IMR-90 (cell line): ENCODE data around the gene PHAF1. TPM values are rescaled to one million over a fixed set of nuclear protein-coding genes. Genes with fewer than 3 reads are reported as not detected.

ENCODE experiments used
- ATAC-seq: fragments of 200-7000 bp; cut with Tn5 transposase; 2 replicates; pipeline ENCODE4 v1.9.1; 2020; ENCODE audit warnings: low read depth, mild to moderate bottlenecking, moderate library complexity
- BruUV-seq: library from RNA; stranded (reverse); fragments of 400-500 nt; replicated peaks from 2 replicates; lab custom pipeline; 2021; lab: Mats Ljungman, UMichigan
- CTCF ChIA-PET: fragments of 300-600 bp; formaldehyde crosslinking; extraction: SDS; loops from one replicate; lab custom pipeline; 2021; ENCODE audit warnings: antibody characterized with exemption; lab: Yijun Ruan, JAX
- POLR2A ChIA-PET: fragments of 300-600 bp; sonication (Branson Sonifier 250); formaldehyde crosslinking; loops from one replicate; lab custom pipeline; 2022; ENCODE audit warnings: antibody characterized with exemption; ENCODE audit not compliant: unreplicated experiment; lab: Charles Lee
- DNase-seq: peaks from one replicate; pipeline ENCODE4 v3.0.0; 2013
- H2AFZ ChIP-seq: replicated peaks from 2 replicates; pipeline ENCODE3; 2013; ENCODE audit warnings: low read length, mild to moderate bottlenecking; ENCODE audit not compliant: poor library complexity
- H2AK5ac ChIP-seq: 2 replicates; pipeline ENCODE4 v1.6.1; 2013; ENCODE audit warnings: low read depth, low read length, inconsistent platforms
- H2AK9ac ChIP-seq: replicated peaks from 2 replicates; pipeline ENCODE3; 2013; ENCODE audit warnings: mild to moderate bottlenecking, low read depth, low read length, moderate library complexity; ENCODE audit not compliant: poor library complexity
- H2BK120ac ChIP-seq: 2 replicates; pipeline ENCODE4 v1.6.1; 2013; ENCODE audit warnings: low read depth, low read length, inconsistent platforms
- H2BK15ac ChIP-seq: 3 replicates; pipeline ENCODE4 v1.6.1; 2013; ENCODE audit warnings: low read depth, low read length, inconsistent platforms
- H2BK20ac ChIP-seq: 2 replicates; pipeline ENCODE4 v1.6.1; 2013; ENCODE audit warnings: low read depth, mild to moderate bottlenecking, inconsistent platforms, low read length, moderate library complexity
- H2BK5ac ChIP-seq: 2 replicates; pipeline ENCODE4 v1.6.1; 2013; ENCODE audit warnings: mild to moderate bottlenecking, low read depth, low read length, inconsistent platforms; ENCODE audit not compliant: poor library complexity, severe bottlenecking
- H3K14ac ChIP-seq: replicated peaks from 2 replicates; pipeline ENCODE4 v1.6.1; 2013; ENCODE audit warnings: low read depth, low read length, inconsistent platforms
- H3K18ac ChIP-seq: 2 replicates; pipeline ENCODE4 v1.6.1; 2013; ENCODE audit warnings: low read depth, low read length, control low read depth
- H3K23ac ChIP-seq: 2 replicates; pipeline ENCODE4 v1.6.1; 2013; ENCODE audit warnings: low read depth, low read length, inconsistent platforms
- H3K27ac ChIP-seq: 2 replicates; pipeline ENCODE4 v1.5.1; 2013; ENCODE audit warnings: mild to moderate bottlenecking, control low read depth, low read length; ENCODE audit not compliant: insufficient read depth
- H3K27me3 ChIP-seq: 2 replicates; pipeline ENCODE4 v1.6.1; 2013; ENCODE audit warnings: low read length; ENCODE audit not compliant: control insufficient read depth, insufficient read depth
- H3K36me3 ChIP-seq: 2 replicates; pipeline ENCODE4 v1.6.1; 2013; ENCODE audit warnings: low read length, mixed read lengths; ENCODE audit not compliant: control insufficient read depth, insufficient read depth
- H3K4ac ChIP-seq: 2 replicates; pipeline ENCODE4 v1.6.1; 2013; ENCODE audit warnings: low read depth, low read length, inconsistent platforms
- H3K4me1 ChIP-seq: 2 replicates; pipeline ENCODE4 v1.6.1; 2013; ENCODE audit warnings: low read length, mixed read lengths; ENCODE audit not compliant: control insufficient read depth, insufficient read depth
- H3K4me2 ChIP-seq: 2 replicates; pipeline ENCODE4 v1.6.1; 2013; ENCODE audit warnings: low read depth, mild to moderate bottlenecking, control low read depth, low read length, moderate library complexity
- H3K4me3 ChIP-seq: 2 replicates; pipeline ENCODE4 v1.5.1; 2013; ENCODE audit warnings: low read depth, mild to moderate bottlenecking, control low read depth, low read length, moderate library complexity; ENCODE audit not compliant: insufficient read depth
- H3K56ac ChIP-seq: 2 replicates; pipeline ENCODE4 v1.6.1; 2013; ENCODE audit warnings: low read length, inconsistent platforms; ENCODE audit not compliant: insufficient read depth; ENCODE audit errors: extremely low read depth
- H3K79me1 ChIP-seq, 2 experiments: 2 replicates each; pipeline ENCODE4 v1.6.1; 2013; ENCODE audit warnings: low read length in 2 of 2, inconsistent platforms in 1 of 2, low read depth in 1 of 2
- H3K9ac ChIP-seq: 2 replicates; pipeline ENCODE4 v1.6.1; 2013; ENCODE audit warnings: low read depth, low read length, control low read depth
- H3K9me1 ChIP-seq: 2 replicates; pipeline ENCODE4 v1.6.1; 2013; ENCODE audit warnings: low read length, inconsistent platforms; ENCODE audit not compliant: insufficient read depth
- H3K9me3 ChIP-seq: 2 replicates; pipeline ENCODE4 v1.6.1; 2013; ENCODE audit warnings: low read length; ENCODE audit not compliant: control insufficient read depth, insufficient read depth
- H4K20me1 ChIP-seq: 2 replicates; pipeline ENCODE4 v1.6.1; 2013; ENCODE audit warnings: low read length, inconsistent platforms; ENCODE audit not compliant: insufficient read depth
- H4K5ac ChIP-seq: 2 replicates; pipeline ENCODE4 v1.6.1; 2013; ENCODE audit warnings: mild to moderate bottlenecking, low read depth, low read length, control low read depth
- H4K8ac ChIP-seq, 2 experiments: 2 replicates each; pipeline ENCODE4 v1.6.1; 2013; ENCODE audit warnings: low read depth in 2 of 2, low read length in 2 of 2, control low read depth in 1 of 2, inconsistent platforms in 1 of 2
- H4K91ac ChIP-seq: 2 replicates; pipeline ENCODE4 v1.6.1; 2013; ENCODE audit warnings: low read depth, low read length, inconsistent platforms; ENCODE audit not compliant: insufficient read depth
- CEBPB ChIP-seq: IDR thresholded peaks from 2 replicates; pipeline ENCODE4 v1.6.1; 2012; ENCODE audit warnings: low read depth, low read length, improper control_type of control experiment
- MAZ ChIP-seq: IDR thresholded peaks from 2 replicates; pipeline ENCODE4 v1.6.1; 2012; ENCODE audit warnings: low read depth, mild to moderate bottlenecking, low read length, improper control_type of control experiment, moderate library complexity, borderline replicate concordance
- NFE2L2 ChIP-seq: fragments of 150-350 bp; IDR thresholded peaks from 2 replicates; pipeline ENCODE4 v1.6.1; 2016; ENCODE audit warnings: low read depth, mild to moderate bottlenecking, low read length
- POLR2A ChIP-seq: IDR thresholded peaks from 2 replicates; pipeline ENCODE4 v1.6.1; 2012; ENCODE audit warnings: mild to moderate bottlenecking, low read depth, low read length
- WGBS, 2 experiments: methylation state at CpG; one replicate each; pipeline versions ENCODE4 v1.1.5 to v1.1.7; 2013; ENCODE audit warnings: missing lambda C conversion rate in 2 of 2; ENCODE audit not compliant: insufficient read length in 1 of 2; ENCODE audit errors: extremely low coverage in 2 of 2; 5-methylcytosine and 5-hydroxymethylcytosine counted together
- dilution Hi-C: fragments of 300-500 bp; cut with HindIII; formaldehyde crosslinking; loops from one replicate; pipeline ENCODE4 v1.14.3; 2018; ENCODE audit warnings: low sequenced_read_pairs; ENCODE audit not compliant: unreplicated experiment
- in situ Hi-C: fragments of 300-500 bp; cut with MboI; formaldehyde crosslinking; loops from 3 replicates; pipeline ENCODE4 v1.14.3; 2019; ENCODE audit warnings: low sequenced_read_pairs, inconsistent platforms, mixed read lengths
- intact Hi-C: fragments of 100-400 bp; cut with micrococcal nuclease; formaldehyde crosslinking; loops from 2 replicates; pipeline ENCODE4 v1.10.0; 2022
- polyA plus RNA-seq, 3 experiments: library from polyadenylated mRNA; depleted of rRNA; stranded (reverse); fragments of >200 nt; gene quantifications; 2 replicates each; pipeline ENCODE4 v1.2.3, GENCODE V29; 2012; ENCODE audit warnings: low replicate concordance in 1 of 3
- total RNA-seq: library from RNA; depleted of rRNA; stranded (reverse); fragments of >200 nt; gene quantifications from 2 replicates; pipeline ENCODE4 v1.2.3, GENCODE V29; 2012
- TF ChIP-seq, protein P1 (sequence below): conservative IDR thresholded peaks from 2 replicates; pipeline ENCODE4 v1.5.1; 2012; ENCODE audit warnings: mild to moderate bottlenecking, low read depth, low read length, improper control_type of control experiment
- TF ChIP-seq, protein P2 (sequence below): fragments of 150-350 bp; IDR thresholded peaks from 2 replicates; pipeline ENCODE4 v1.6.1; 2016; ENCODE audit warnings: low read depth, mild to moderate bottlenecking, low read length, moderate library complexity, borderline replicate concordance

The PHAF1 gene
- total and polyA plus RNA-seq, 2 of the 4 experiments (the other 2 are of a cell fraction), result 14.0 to 19.8 TPM

DNA sequence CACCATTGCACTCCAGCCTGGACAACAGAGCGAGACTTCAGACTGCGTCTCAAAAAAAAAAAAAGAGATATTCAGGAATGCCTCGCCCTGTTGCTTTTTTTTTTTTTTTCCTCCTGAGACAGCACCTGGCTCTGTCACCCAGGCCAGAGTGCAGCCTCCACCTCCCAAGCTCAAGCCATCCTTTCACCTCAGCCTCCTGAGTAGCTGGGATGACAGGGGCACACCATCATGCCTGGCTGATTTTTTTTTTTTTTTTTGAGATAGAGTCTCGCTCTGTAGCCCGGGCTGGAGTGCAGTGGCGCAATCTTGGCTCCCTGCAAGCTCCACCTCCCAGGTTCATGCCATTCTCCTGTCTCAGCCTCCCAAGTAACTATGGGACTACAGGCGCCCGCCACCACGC, 8.0 kb downstream of the PHAF1 start:
- Histone ChIP-seq H3K27ac (no peak overlapping the region), H3K79me1 (peaks cover 42 to 81% of the 10 kb centered on the region in 2 experiments), H3K36me3 (peaks cover 12% of the 10 kb centered on the region), H3K4ac (no peak overlapping the region), H4K8ac (no peak overlapping the region), H2AK5ac (no peak overlapping the region), H3K4me1 (peaks cover 10% of the 10 kb centered on the region), H3K14ac (no peak overlapping the region), H3K4me2 (no peak overlapping the region), H2BK15ac (no peak overlapping the region), H3K56ac (no peak overlapping the region), H3K23ac (no peak overlapping the region), H3K9me1 (peaks cover 19% of the 10 kb centered on the region), H4K20me1 (peaks cover 59% of the 10 kb centered on the region), H2AFZ (no peak overlapping the region), H2AK9ac (no peak overlapping the region), H3K27me3 (no peaks in the 10 kb centered on the region), H4K5ac (no peak overlapping the region), H3K9me3 (no peaks in the 10 kb centered on the region), H4K91ac (no peak overlapping the region), H2BK5ac (no peak overlapping the region), H2BK20ac (no peak overlapping the region), H3K18ac (no peak overlapping the region), H3K9ac (no peak overlapping the region), H2BK120ac (no peak overlapping the region), H3K4me3 (no peak overlapping the region)
- in situ Hi-C loops, result no loop called here
- DNase-seq (no peak), ATAC-seq (no peak)
- TF ChIP-seq, protein P1, sequence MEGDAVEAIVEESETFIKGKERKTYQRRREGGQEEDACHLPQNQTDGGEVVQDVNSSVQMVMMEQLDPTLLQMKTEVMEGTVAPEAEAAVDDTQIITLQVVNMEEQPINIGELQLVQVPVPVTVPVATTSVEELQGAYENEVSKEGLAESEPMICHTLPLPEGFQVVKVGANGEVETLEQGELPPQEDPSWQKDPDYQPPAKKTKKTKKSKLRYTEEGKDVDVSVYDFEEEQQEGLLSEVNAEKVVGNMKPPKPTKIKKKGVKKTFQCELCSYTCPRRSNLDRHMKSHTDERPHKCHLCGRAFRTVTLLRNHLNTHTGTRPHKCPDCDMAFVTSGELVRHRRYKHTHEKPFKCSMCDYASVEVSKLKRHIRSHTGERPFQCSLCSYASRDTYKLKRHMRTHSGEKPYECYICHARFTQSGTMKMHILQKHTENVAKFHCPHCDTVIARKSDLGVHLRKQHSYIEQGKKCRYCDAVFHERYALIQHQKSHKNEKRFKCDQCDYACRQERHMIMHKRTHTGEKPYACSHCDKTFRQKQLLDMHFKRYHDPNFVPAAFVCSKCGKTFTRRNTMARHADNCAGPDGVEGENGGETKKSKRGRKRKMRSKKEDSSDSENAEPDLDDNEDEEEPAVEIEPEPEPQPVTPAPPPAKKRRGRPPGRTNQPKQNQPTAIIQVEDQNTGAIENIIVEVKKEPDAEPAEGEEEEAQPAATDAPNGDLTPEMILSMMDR, result no peak
- TF ChIP-seq MAZ, result no peak
- TF ChIP-seq CEBPB, result no peak
- TF ChIP-seq, protein P2, sequence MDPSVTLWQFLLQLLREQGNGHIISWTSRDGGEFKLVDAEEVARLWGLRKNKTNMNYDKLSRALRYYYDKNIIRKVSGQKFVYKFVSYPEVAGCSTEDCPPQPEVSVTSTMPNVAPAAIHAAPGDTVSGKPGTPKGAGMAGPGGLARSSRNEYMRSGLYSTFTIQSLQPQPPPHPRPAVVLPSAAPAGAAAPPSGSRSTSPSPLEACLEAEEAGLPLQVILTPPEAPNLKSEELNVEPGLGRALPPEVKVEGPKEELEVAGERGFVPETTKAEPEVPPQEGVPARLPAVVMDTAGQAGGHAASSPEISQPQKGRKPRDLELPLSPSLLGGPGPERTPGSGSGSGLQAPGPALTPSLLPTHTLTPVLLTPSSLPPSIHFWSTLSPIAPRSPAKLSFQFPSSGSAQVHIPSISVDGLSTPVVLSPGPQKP, result no peak
- TF ChIP-seq POLR2A, result no peak
- TF ChIP-seq NFE2L2, result no peak
- dilution Hi-C loops, result no loop called here
- ChIA-PET POLR2A (no interaction called here), CTCF (no interaction called here)
- no CpG with 5 or more reads among the region's 9 CpGs for WGBS, 2 experiments
- no TSS peak for BruUV-seq
- intact Hi-C loops, result no loop called here
